GM21825 (cell line): ENCODE data around the gene SLC15A4.
"Not testable (repeated sequence)": the region's sequence is repeated elsewhere in the genome, so short reads cannot be mapped to it uniquely, and the experiment has no call there.

ENCODE experiments used
- ATAC-seq: cut with Tn5 transposase; IDR thresholded peaks from one replicate; pipeline ENCODE4 v1.9.1; 2021; ENCODE audit warnings: mild to moderate bottlenecking, moderate library complexity; ENCODE audit not compliant: unreplicated experiment

The SLC15A4 gene

GRCh38 chr12:128844031-128844635 lies 20.4 kb upstream of the SLC15A4 start:
- ATAC-seq: peak; percentile 47

DNA sequence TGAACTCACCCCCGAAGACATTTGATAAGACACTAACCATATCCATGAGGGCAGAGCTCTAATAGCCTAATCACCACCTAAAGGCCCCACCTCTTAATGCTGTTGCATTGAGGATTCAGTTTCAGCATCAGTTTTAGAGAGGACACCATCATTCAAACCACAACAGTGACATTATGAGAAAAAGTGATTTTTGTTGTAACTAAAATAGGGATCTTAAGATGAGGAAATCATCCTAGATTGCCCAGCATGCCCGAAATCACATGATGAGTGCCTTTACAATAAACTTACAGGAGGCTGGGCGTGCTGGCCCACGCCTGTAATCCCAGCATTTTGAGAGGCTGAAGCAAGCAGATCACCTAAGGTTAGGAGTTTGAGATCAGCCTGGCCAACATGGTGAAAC lies 19.8 kb upstream of the SLC15A4 start:
- ATAC-seq: no peak

- ATAC-seq: no peak
These were observed 18.8 kb upstream of the SLC15A4 start for GRCh38 chr12:128842579-128842978.

DNA sequence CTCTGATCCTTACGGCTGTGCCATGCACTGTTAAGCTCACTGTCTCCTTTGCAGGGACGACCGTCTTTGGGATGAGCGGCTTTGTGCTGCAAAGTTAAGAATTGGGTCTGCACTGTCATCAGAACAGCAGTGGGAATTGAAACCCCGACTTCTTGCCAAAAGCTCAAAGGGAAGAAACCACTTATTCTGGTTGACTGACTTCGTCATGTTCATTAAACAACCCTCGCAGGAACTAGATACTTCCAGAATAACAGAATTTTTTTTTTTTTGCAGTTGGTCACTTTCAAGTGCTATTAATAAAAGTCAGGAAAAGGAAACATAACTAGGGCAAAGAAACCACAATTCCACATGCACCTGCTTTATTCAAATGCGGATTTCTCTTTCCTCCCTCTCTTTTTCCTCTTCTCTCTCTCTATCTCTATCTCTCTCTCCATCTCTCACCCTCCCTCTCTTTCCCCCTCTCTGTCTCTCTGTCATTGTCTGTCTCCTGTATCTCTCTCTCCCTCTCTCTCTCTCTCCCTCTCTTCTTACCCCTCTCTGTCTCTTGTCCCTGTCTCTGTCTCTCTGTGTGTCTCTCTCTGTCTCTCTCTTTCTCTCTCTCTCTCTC lies 17.2 kb upstream of the SLC15A4 start:
- peak; percentile 76 for ATAC-seq

DNA sequence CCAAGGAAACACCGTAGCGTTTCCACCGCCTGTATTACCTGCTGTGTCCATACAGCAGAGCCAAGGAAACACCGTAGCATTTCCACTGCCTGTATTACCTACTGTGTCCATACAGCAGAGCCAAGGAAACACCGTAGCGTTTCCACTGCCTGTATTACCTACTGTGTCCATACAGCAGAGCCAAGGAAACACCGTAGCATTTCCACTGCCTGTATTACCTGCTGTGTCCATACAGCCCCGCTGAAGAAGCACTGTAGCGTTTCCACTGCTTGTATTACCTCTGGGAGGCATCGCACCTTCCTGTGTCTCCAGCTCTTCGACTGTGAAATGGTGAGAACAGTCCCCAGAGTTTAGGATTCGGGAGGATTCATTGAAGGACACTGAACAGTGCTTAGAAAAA lies 16.1 kb upstream of the SLC15A4 start:
- ATAC-seq: not testable (repeated sequence)

DNA sequence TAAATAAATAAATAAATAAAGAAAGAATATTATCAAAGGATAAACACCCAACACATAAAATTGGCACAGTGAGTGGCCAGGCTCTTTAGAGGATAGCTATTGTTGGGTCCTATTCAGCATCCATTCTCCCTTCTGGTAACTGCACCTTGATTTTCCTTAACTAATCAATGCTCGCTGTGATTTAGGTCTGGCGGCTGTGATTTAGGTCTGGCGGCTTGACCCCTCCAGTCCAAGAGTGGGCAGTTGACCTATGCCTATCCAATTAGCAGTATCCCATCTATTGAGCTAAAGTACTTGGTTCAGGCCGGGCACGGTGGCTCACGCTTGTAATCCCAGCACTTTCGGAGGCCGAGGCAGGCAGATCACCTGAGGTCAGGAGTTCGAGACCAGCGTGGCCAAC lies 9.7 kb upstream of the SLC15A4 start:
- no peak for ATAC-seq

DNA sequence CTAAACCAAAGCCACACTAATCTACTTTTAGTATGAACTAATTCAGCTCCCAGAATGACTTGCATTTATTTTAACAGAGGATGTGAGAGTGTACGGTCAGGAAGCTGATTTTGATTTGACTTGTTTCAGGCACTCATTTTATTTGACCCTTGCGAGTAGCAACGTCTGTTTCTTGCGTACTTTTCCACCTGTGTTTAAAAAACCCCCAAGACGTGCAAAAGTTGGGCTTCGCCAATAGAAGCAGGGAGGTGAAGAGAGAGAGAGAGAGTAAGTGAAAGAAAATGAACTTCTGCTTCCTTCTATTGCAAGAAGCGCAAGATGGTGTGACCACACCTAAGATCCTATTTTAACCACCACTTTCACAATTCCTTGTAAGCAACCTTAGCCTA lies 6.7 kb upstream of the SLC15A4 start:
- ATAC-seq: peak; percentile 41

DNA sequence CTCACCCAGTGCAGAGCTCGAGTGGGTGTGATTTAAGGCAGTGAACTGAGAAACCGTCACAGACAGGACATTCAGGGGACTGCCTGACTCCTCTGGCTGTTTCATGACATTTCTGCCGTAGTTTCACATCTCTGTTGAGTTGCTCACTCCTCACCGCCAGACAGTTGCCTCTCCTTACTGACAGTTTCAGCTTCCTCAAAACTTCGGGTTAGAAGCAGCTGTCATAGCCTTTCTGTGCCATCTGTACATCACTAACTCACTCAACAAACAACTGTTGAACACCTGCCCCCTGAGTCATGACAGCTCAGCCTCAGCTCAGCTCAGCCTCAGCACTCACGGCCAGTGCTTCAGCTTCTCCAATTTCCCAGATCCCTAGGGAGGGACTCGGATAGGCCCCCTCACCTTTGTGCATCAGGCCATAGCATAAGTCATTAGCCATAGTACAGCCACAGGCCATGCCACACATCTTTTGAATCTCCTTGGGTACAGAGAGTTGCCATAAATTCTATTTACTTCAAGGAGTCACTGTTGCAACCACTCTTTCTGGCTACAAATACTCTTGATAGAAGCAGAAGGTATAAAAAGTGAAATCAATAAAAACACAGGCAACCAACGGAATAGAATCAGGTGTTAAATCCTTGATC lies 6.2 kb upstream of the SLC15A4 start:
- ATAC-seq: peak; percentile 88

DNA sequence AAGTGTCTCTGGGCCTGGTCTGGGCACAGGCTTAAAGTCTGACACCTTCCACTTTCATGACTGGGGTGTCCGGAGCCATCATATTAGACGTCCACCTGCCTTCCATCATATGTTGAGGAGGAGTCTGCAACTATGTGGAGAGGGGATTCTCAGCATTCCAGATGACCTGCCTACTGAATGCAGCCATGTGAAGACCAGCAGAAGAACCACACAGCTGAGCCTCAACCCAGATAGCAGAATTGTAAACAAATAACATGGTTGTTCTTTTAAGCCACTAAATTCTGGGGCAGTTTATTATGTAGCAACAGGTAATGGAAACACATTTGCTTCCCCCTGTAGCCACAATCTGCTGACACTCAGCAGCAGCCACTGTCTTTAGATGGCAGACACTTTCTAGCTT lies 4.0 kb upstream of the SLC15A4 start:
- no peak for ATAC-seq

- no peak for ATAC-seq
These were observed 2.1 kb upstream of the SLC15A4 start for GRCh38 chr12:128825835-128826234.

GRCh38 chr12:128823216-128823915 lies 392 bp downstream of the SLC15A4 start:
- peak; percentile 17 for ATAC-seq

GRCh38 chr12:128820723-128821432 lies 2.9 kb downstream of the SLC15A4 start:
- ATAC-seq: peak; percentile 53

GRCh38 chr12:128820253-128820652 lies 3.5 kb downstream of the SLC15A4 start:
- ATAC-seq: no peak

GRCh38 chr12:128819293-128820144 lies 4.2 kb downstream of the SLC15A4 start:
- no peak for ATAC-seq

DNA sequence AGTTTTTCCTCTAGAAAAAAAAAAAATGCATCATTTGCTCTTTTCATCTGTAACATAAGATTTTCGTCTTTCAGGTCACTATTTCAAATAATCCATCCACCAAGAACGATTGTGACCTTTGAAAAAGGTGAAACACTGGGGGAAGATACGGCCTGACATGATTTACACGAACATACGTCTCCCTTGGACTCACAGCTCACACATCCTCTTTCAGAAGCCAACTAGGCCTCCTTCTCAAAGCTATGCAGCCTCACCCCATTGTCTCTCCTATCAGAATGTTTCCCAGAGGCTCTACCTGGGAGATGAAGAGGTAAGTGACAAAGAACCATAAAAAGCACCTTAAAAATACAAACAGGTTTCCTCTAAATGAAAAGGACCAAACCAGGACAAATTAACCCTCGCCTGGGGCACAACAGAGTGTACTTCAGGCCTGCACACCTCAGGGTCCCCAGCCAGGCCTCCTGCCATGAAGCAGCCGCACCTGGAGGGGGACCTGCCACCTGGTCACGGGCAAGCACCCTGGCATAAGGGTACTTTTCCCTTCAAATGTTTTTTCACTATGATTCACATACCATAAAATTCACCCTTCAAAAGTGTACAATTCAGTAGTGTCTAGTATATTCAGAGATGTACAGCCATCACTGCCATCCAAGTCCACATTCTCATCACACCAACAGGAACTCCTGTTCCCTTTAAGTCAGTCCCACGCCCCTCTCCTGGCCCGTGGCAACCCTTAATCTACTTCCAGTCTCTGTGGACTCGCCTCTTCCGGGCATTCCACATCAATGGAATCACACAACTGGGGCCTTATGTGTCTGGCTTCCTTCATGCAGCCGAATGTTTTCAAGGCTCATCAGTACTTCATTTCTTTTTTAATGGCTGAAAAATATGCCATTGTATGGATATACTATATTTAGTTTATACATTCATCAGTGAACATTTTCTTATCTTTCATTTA lies 5.4 kb downstream of the SLC15A4 start:
- ATAC-seq: peak; percentile 33

- ATAC-seq: peak; percentile 48
These were observed 6.4 kb downstream of the SLC15A4 start for GRCh38 chr12:128817111-128818015.

- no peak for ATAC-seq
These were observed 7.2 kb downstream of the SLC15A4 start for GRCh38 chr12:128816643-128816920.
